CD4-positive, alpha-beta memory T cell (primary cell): ENCODE results near the gene SLC38A1. TPM values are rescaled to one million over a fixed set of nuclear protein-coding genes. Genes with fewer than 3 reads are reported as not detected.
"Not testable (repeated sequence)": the region's sequence is repeated elsewhere in the genome, so short reads cannot be mapped to it uniquely, and the experiment has no call there.

Source experiments
- CTCF ChIA-PET: fragments of 350-600 bp; sonication (Branson Sonifier 250); formaldehyde crosslinking; loops from one replicate; lab custom pipeline; 2021; ENCODE audit warnings: inconsistent platforms; ENCODE audit not compliant: partially characterized antibody; lab: Charles Lee
- POLR2A ChIA-PET: fragments of 350-600 bp; sonication (Branson Sonifier 250); formaldehyde crosslinking; loops from one replicate; lab custom pipeline; 2021; ENCODE audit not compliant: partially characterized antibody; lab: Charles Lee
- DNase-seq, 5 donors: peaks; one replicate each; pipeline versions ENCODE4 v3.0.0 to v3.0.0-alpha.2; 2020 to 2022; ENCODE audit warnings: mixed read lengths in 1 of 5
- H3K27ac ChIP-seq: one replicate; pipeline ENCODE4 v1.7.0; 2013; ENCODE audit warnings: low read depth, low read length
- H3K27me3 ChIP-seq: 2 replicates; pipeline ENCODE4 v1.7.0; 2013; ENCODE audit warnings: mild to moderate bottlenecking, low read length, moderate library complexity; ENCODE audit not compliant: insufficient read depth
- H3K36me3 ChIP-seq: 2 replicates; pipeline ENCODE4 v1.7.0; 2013; ENCODE audit warnings: mild to moderate bottlenecking, low read length, moderate library complexity; ENCODE audit not compliant: insufficient read depth
- H3K4me1 ChIP-seq: 2 replicates; pipeline ENCODE4 v1.7.0; 2013; ENCODE audit warnings: mild to moderate bottlenecking, low read length, moderate library complexity; ENCODE audit not compliant: insufficient read depth
- H3K4me3 ChIP-seq, 2 donors: one replicate each; pipeline ENCODE4 v1.7.0; 2013; ENCODE audit warnings: low read length in 2 of 2, mild to moderate bottlenecking in 1 of 2
- H3K9me3 ChIP-seq, 2 donors: one replicate each; pipeline ENCODE4 v1.7.0; 2013; ENCODE audit warnings: low read length in 2 of 2, control low read depth in 1 of 2; ENCODE audit not compliant: control insufficient read depth in 1 of 2
- H3K27ac Mint-ChIP-seq, 7 donors: one replicate each; pipeline ENCODE4 v1.8.0; 2020 to 2021; ENCODE audit warnings: mixed read lengths in 7 of 7, mild to moderate bottlenecking in 6 of 7, inconsistent platforms in 3 of 7, moderate library complexity in 3 of 7
- H3K27me3 Mint-ChIP-seq, 2 donors: one replicate each; pipeline ENCODE4 v1.8.0; 2020 to 2021; ENCODE audit warnings: mixed read lengths in 2 of 2
- H3K36me3 Mint-ChIP-seq, 2 donors: one replicate each; pipeline ENCODE4 v1.8.0; 2020 to 2021; ENCODE audit warnings: mixed read lengths in 2 of 2, inconsistent platforms in 1 of 2, mild to moderate bottlenecking in 1 of 2
- H3K4me1 Mint-ChIP-seq, 4 donors: one replicate each; pipeline ENCODE4 v1.8.0; 2020 to 2021; ENCODE audit warnings: mixed read lengths in 4 of 4, mild to moderate bottlenecking in 1 of 4
- H3K4me3 Mint-ChIP-seq, 8 donors: one replicate each; pipeline ENCODE4 v1.8.0; 2020 to 2021; ENCODE audit warnings: mixed read lengths in 8 of 8, mild to moderate bottlenecking in 7 of 8, moderate library complexity in 6 of 8, inconsistent platforms in 3 of 8
- H3K9me3 Mint-ChIP-seq, 8 donors: one replicate each; pipeline ENCODE4 v1.8.0; 2020 to 2021; ENCODE audit warnings: mixed read lengths in 8 of 8, mild to moderate bottlenecking in 5 of 8, inconsistent platforms in 3 of 8, moderate library complexity in 1 of 8
- intact Hi-C: fragments of 100-400 bp; cut with micrococcal nuclease; formaldehyde crosslinking; loops from one replicate; pipeline ENCODE4 v1.15.1; 2023
- polyA plus RNA-seq, 2 donors: library from polyadenylated mRNA; unstranded; fragments of 300-500 nt; fragmentation: Illumina TruSeq; gene quantifications; one replicate each; pipeline ENCODE4 v1.2.3, GENCODE V29; 2021
- total RNA-seq, 2 experiments: library from RNA; stranded (reverse); gene quantifications; one replicate each; pipeline ENCODE4 v1.2.3, GENCODE V29; 2021

The SLC38A1 gene
- total and polyA plus RNA-seq, 4 experiments from 2014 or later, result 230 to 307 (median 268) TPM

DNA sequence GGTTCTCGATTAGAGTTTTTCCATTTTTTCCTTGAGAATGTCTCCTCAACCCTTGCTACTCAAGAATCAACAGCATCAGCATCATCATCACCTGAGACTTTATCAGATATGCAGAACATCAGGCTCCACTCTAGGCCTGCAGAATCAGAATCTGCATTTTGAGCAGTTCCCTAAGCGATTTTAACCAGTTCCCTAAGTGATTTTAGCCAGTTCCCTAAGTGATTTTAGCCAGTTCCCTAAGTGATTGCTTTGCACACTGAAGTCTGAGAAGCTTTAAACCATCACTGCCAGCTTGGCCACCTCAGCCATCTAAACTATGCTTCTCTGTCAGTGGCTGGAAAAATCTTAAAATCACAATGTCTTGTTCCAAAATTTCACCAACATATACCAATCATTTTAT lies 29.4 kb upstream of the SLC38A1 start:
- no peak overlapping the region for H3K4me3 ChIP-seq
- CTCF ChIA-PET, result interaction anchor here (1.5 to 5.9 kb wide), 2 partner anchors 171 to 227 kb away, joined by 3 to 126 read pairs; no protein-coding TSS in a partner anchor
- no peaks in the 10 kb centered on the region for H3K9me3 ChIP-seq
- H3K4me3 Mint-ChIP-seq, result no peak overlapping the region
- no peak overlapping the region for H3K27ac ChIP-seq
- no peaks in the 10 kb centered on the region for H3K36me3 ChIP-seq
- no peak for DNase-seq
- no peaks in the 10 kb centered on the region for H3K27me3 ChIP-seq
- POLR2A ChIA-PET, result no interaction called here
- intact Hi-C loops, result no loop called here
- no peak overlapping the region for H3K27ac Mint-ChIP-seq
- H3K36me3 Mint-ChIP-seq, result no peaks in the 10 kb centered on the region
- peaks cover 0 to 1% (median 0%) of the 10 kb centered on the region in 8 donors for H3K9me3 Mint-ChIP-seq
- H3K4me1 Mint-ChIP-seq, result peaks cover 3 to 4% (median 4%) of the 10 kb centered on the region in 4 donors
- no peaks in the 10 kb centered on the region for H3K4me1 ChIP-seq
- H3K27me3 Mint-ChIP-seq, result no peaks in the 10 kb centered on the region

- no peak for DNase-seq
- Mint-ChIP-seq H3K4me3 (no peak overlapping the region), H3K27me3 (no peaks in the 10 kb centered on the region), H3K27ac (no peak overlapping the region), H3K36me3 (no peaks in the 10 kb centered on the region), H3K4me1 (peaks cover 0 to 4% (median 0%) of the 10 kb centered on the region in 4 donors), H3K9me3 (peaks cover 0 to 7% (median 6%) of the 10 kb centered on the region in 8 donors)
- H3K36me3 ChIP-seq, result no peaks in the 10 kb centered on the region
- no peaks in the 10 kb centered on the region for H3K4me1 ChIP-seq
- H3K27me3 ChIP-seq, result no peaks in the 10 kb centered on the region
- POLR2A ChIA-PET, result interaction anchor here (1.2 kb wide), 1 partner anchor 28 kb away, joined by 3 read pairs; the partner anchor contains the start of gene SLC38A1
- CTCF ChIA-PET, result interaction anchor here (1.1 kb wide), 1 partner anchor 129 kb away, joined by 3 read pairs; no protein-coding TSS in a partner anchor
- intact Hi-C loops, result no loop called here
- H3K4me3 ChIP-seq, result no peak overlapping the region
- H3K27ac ChIP-seq, result no peak overlapping the region
- H3K9me3 ChIP-seq, result no peaks in the 10 kb centered on the region
Measured at GRCh38 chr12:46296822-46297221, 28.0 kb upstream of the SLC38A1 start.

GRCh38 chr12:46292754-46293402 lies 24.0 kb upstream of the SLC38A1 start:
- no peaks in the 10 kb centered on the region for H3K36me3 ChIP-seq
- no peak overlapping the region for H3K27ac ChIP-seq
- CTCF ChIA-PET, result interaction anchor here (1.1 to 2.8 kb wide), 5 partner anchors 9 to 168 kb away, joined by 3 to 10 read pairs (median 3); no protein-coding TSS in a partner anchor
- intact Hi-C loops, result no loop called here
- Mint-ChIP-seq H3K27ac (no peak overlapping the region), H3K9me3 (peaks cover 2 to 26% (median 14%) of the 10 kb centered on the region in 8 donors), H3K4me1 (no peaks in the 10 kb centered on the region), H3K27me3 (no peaks in the 10 kb centered on the region), H3K36me3 (peaks cover 0 to 2% of the 10 kb centered on the region in 2 donors), H3K4me3 (no peak overlapping the region)
- no peak for DNase-seq
- no peaks in the 10 kb centered on the region for H3K9me3 ChIP-seq
- no peak overlapping the region for H3K4me3 ChIP-seq
- H3K4me1 ChIP-seq, result no peaks in the 10 kb centered on the region
- H3K27me3 ChIP-seq, result no peaks in the 10 kb centered on the region
- POLR2A ChIA-PET, result interaction anchor here (1.2 kb wide), 1 partner anchor 27 kb away, joined by 3 read pairs; no protein-coding TSS in a partner anchor

DNA sequence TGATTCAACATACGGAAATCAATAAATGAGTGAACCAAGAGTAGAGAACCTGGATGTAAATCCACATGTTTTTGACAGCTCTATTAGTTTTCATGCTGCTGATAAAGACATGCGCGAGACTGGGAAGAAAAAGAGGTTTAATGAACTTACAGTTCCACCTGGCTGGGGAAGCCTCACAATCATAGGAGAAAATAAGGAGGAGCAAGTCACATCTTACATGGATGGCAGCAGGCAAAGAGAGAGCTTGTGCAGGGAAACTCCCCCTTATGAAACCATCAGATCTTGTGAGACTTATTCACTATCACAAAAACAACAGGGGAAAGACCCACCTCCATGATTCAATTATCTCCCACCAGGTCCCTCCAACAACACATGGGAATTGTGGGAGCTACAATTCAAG lies 23.1 kb upstream of the SLC38A1 start:
- intact Hi-C loops, H3K27me3 ChIP-seq, H3K36me3 ChIP-seq, H3K36me3 Mint-ChIP-seq, H3K27ac ChIP-seq, H3K4me3 ChIP-seq, H3K4me1 Mint-ChIP-seq, H3K4me1 ChIP-seq, DNase-seq, H3K27ac Mint-ChIP-seq, H3K27me3 Mint-ChIP-seq, H3K4me3 Mint-ChIP-seq, H3K9me3 ChIP-seq: not testable (repeated sequence)
- ChIA-PET POLR2A (interaction anchor here (1.2 to 1.8 kb wide), 2 partner anchors 22 to 26 kb away, joined by 3 to 5 read pairs; partner anchors contain the start of gene SLC38A1), CTCF (interaction anchor here (1.1 to 2.8 kb wide), 6 partner anchors 10 to 167 kb away, joined by 3 to 10 read pairs (median 4); no protein-coding TSS in a partner anchor)
- H3K9me3 Mint-ChIP-seq, result peaks cover 3 to 35% (median 21%) of the 10 kb centered on the region in 8 donors

DNA sequence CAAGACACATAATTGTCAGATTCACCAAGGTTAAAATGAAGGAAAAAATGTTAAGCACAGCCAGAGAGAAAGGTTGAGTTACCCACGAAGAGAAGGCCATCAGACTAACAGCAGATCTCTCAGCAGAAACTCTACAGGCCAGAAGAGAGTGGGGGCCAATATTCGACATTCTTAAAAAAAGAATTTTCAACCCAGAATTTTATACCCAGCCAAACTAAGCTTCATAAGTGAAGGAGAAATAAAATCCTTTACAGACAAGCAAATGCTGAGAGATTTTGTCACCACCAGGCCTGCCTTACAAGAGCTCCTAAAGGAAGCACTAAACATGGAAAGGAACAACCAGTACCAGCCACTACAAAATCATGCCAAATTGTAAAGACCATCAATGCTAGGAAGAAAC lies 16.3 kb upstream of the SLC38A1 start:
- H3K4me3 Mint-ChIP-seq, H3K4me1 ChIP-seq, H3K27me3 Mint-ChIP-seq, DNase-seq, H3K27ac Mint-ChIP-seq, intact Hi-C loops, H3K27me3 ChIP-seq, H3K27ac ChIP-seq, H3K4me3 ChIP-seq, H3K4me1 Mint-ChIP-seq, H3K36me3 ChIP-seq: not testable (repeated sequence)
- H3K9me3 ChIP-seq, result peaks cover 0 to 28% of the 10 kb centered on the region in 2 donors
- ChIA-PET POLR2A (interaction anchor here (3.1 kb wide), 1 partner anchor 16 kb away, joined by 17 read pairs; the partner anchor contains the start of gene SLC38A1), CTCF (interaction anchor here (0.9 kb wide), 1 partner anchor 15 kb away, joined by 3 read pairs; no protein-coding TSS in a partner anchor)
- peaks cover 3 to 71% (median 54%) of the 10 kb centered on the region in 8 donors for H3K9me3 Mint-ChIP-seq
- H3K36me3 Mint-ChIP-seq, result peaks cover 18 to 26% of the 10 kb centered on the region in 2 donors

DNA sequence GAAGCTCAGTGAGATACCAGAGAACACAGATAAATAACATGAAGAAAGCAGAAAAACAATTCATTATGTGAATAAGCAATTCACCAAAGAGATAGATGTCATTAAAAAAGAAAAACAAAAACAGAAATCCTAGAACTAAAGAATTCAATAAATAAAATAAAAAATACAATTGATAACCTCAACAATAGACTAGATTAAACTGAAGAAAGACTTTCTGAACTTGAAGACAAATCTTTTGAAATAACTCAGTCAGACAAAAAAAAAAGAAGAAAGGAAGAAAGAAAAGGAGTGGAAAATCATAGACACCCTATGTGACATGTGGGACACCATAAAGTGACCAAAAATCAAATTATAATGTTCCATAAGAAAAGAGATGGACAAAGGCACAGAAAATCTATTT lies 14.0 kb upstream of the SLC38A1 start:
- Histone ChIP-seq H3K36me3 (no peaks in the 10 kb centered on the region), H3K27me3 (no peaks in the 10 kb centered on the region), H3K4me3 (no peak overlapping the region), H3K27ac (no peak overlapping the region), H3K9me3 (peaks cover 0 to 28% of the 10 kb centered on the region in 2 donors), H3K4me1 (no peaks in the 10 kb centered on the region)
- peak overlapping the region in 1 of 7 donors; percentile 61 for H3K27ac Mint-ChIP-seq
- CTCF ChIA-PET, result no interaction called here
- intact Hi-C loops, result no loop called here
- no peak overlapping the region for H3K4me3 Mint-ChIP-seq
- POLR2A ChIA-PET, result interaction anchor here (3.1 kb wide), 1 partner anchor 13 kb away, joined by 17 read pairs; the partner anchor contains the start of gene SLC38A1
- no peaks in the 10 kb centered on the region for H3K27me3 Mint-ChIP-seq
- no peaks in the 10 kb centered on the region for H3K4me1 Mint-ChIP-seq
- H3K9me3 Mint-ChIP-seq, result peaks cover under 1 to 67% (median 50%) of the 10 kb centered on the region in 8 donors
- no peak for DNase-seq
- H3K36me3 Mint-ChIP-seq, result peaks cover 19 to 26% of the 10 kb centered on the region in 2 donors

- ChIA-PET POLR2A (interaction anchor here (1.8 to 2.7 kb wide), 2 partner anchors 8 to 10 kb away, joined by 6 to 13 read pairs; partner anchors contain the start of gene SLC38A1), CTCF (interaction anchor here (1.0 kb wide), 1 partner anchor 72 kb away, joined by 3 read pairs; no protein-coding TSS in a partner anchor)
- Histone ChIP-seq H3K9me3 (peaks cover 0 to under 1% of the 10 kb centered on the region in 2 donors), H3K4me1 (peaks cover 3% of the 10 kb centered on the region), H3K4me3 (no peak overlapping the region), H3K27me3 (no peaks in the 10 kb centered on the region), H3K27ac (no peak overlapping the region), H3K36me3 (no peaks in the 10 kb centered on the region)
- intact Hi-C loops, result no loop called here
- Mint-ChIP-seq H3K4me3 (no peak overlapping the region), H3K36me3 (peaks cover 11 to 12% of the 10 kb centered on the region in 2 donors), H3K27ac (peak overlapping the region in 2 of 7 donors; percentile 62 to 73), H3K27me3 (no peaks in the 10 kb centered on the region), H3K4me1 (peaks cover 4 to 14% (median 6%) of the 10 kb centered on the region in 4 donors), H3K9me3 (peaks cover 0 to 9% (median 0%) of the 10 kb centered on the region in 8 donors)
- DNase-seq, result no peak
Measured at GRCh38 chr12:46276756-46277155, 7.9 kb upstream of the SLC38A1 start.
